Spleen (tissue), 11 donors: ENCODE data around the gene TMEM130. TPM values are rescaled to one million over a fixed set of nuclear protein-coding genes. Genes with fewer than 3 reads are reported as not detected.

Experiments used
- DNase-seq: peaks from one replicate; pipeline ENCODE4 v3.0.0-alpha.2; 2020
- H3K27ac ChIP-seq, 8 donors: fragments of 200-600 bp; sonication (generic) in 7 of 8; 1 replicate in 4 of 8; 2 replicates in 4 of 8; pipeline versions ENCODE4 v1.5.0 to v1.8.0; 2016 to 2021; ENCODE audit warnings: inconsistent platforms in 4 of 8, mild to moderate bottlenecking in 4 of 8, moderate library complexity in 1 of 8
- H3K27me3 ChIP-seq, 7 donors: fragments of 200-600 bp; sonication (generic) in 6 of 7; replicated peaks in 1 of 7; 1 replicate in 4 of 7; 2 replicates in 3 of 7; pipeline versions ENCODE4 v1.5.0 to v1.8.0; 2016 to 2021; ENCODE audit warnings: inconsistent platforms in 3 of 7, mild to moderate bottlenecking in 1 of 7
- H3K36me3 ChIP-seq, 6 donors: fragments of 200-600 bp; sonication (generic) in 5 of 6; 1 replicate in 4 of 6; 2 replicates in 2 of 6; pipeline versions ENCODE4 v1.5.0 to v1.8.0; 2016 to 2021; ENCODE audit warnings: inconsistent platforms in 2 of 6
- H3K4me1 ChIP-seq, 6 donors: fragments of 200-600 bp; sonication (generic) in 5 of 6; 1 replicate in 3 of 6; 2 replicates in 3 of 6; pipeline versions ENCODE4 v1.5.0 to v1.8.0; 2016 to 2021; ENCODE audit warnings: inconsistent platforms in 3 of 6
- H3K4me3 ChIP-seq, 8 donors: fragments of 200-600 bp; sonication (generic) in 7 of 8; 1 replicate in 4 of 8; 2 replicates in 4 of 8; pipeline versions ENCODE4 v1.5.0 to v1.8.0; 2016 to 2021; ENCODE audit warnings: inconsistent platforms in 4 of 8, mild to moderate bottlenecking in 4 of 8, moderate library complexity in 2 of 8
- H3K9me3 ChIP-seq, 8 donors: fragments of 200-600 bp; sonication (generic) in 7 of 8; 1 replicate in 4 of 8; 2 replicates in 4 of 8; pipeline versions ENCODE4 v1.5.0 to v1.8.0; 2016 to 2021; ENCODE audit warnings: inconsistent platforms in 4 of 8
- POLR2A ChIP-seq, 3 donors: fragments of 450-650 bp; IDR thresholded peaks; one replicate each; pipeline ENCODE4 v1.5.1; 2017; ENCODE audit warnings: antibody characterized with exemption in 3 of 3, mild to moderate bottlenecking in 1 of 3
- POLR2AphosphoS5 ChIP-seq, 3 donors: sonication (generic); formaldehyde crosslinking; IDR thresholded peaks; one replicate each; pipeline ENCODE4 v1.5.1; 2017; ENCODE audit warnings: antibody characterized with exemption in 3 of 3
- WGBS, 5 donors: extraction: QIAGEN DNeasy Blood & Tissue Kit in 3 of 5; methylation state at CpG; one replicate each; pipeline versions ENCODE4 v1.1.5 to v1.1.7; 2013 to 2018; 5-methylcytosine and 5-hydroxymethylcytosine counted together
- intact Hi-C: fragments of 100-400 bp; cut with DNase I; formaldehyde crosslinking; loops from one replicate; pipeline ENCODE4 v1.15.0; 2023; ENCODE audit warnings: low total_unique reads
- polyA plus RNA-seq, 3 donors: library from polyadenylated mRNA; stranded (reverse); fragments of 200-250 nt; gene quantifications; one replicate each; pipeline ENCODE4 v1.2.1, GENCODE V29; 2013
- total RNA-seq, 7 donors: library from RNA; depleted of rRNA in 3 of 7; stranded (reverse); fragments of >200 nt in 3 of 7; fragmentation: NEBNext Ultra II Directional in 4 of 7; extraction: Animal tissue kit (Norgen Biotek cat#: 25700) in 4 of 7; gene quantifications; one replicate each; pipeline versions ENCODE4 v1.1.0 to v1.2.1, GENCODE V29; 2016 to 2021
- TF ChIP-seq, protein P1 (sequence below), 11 experiments: fragments of 200-600 bp in 7 of 11; fragments of 450-650 bp in 4 of 11; sonication (generic) in 4 of 11; IDR thresholded peaks in 8 of 11; conservative IDR thresholded peaks in 3 of 11; 1 replicate in 7 of 11; 2 replicates in 4 of 11; pipeline versions ENCODE4 v1.4.0 to v1.8.0; 2016 to 2021; ENCODE audit warnings: antibody characterized with exemption in 11 of 11, inconsistent platforms in 4 of 11, mild to moderate bottlenecking in 1 of 11
- donor health status: healthy with polysubstance abuse.
- donor health status: DM: no; HTN: no; CAD: no; lungs with moderate emphysema.
- donor health status: DM: no; HTN: no; CAD: no.
- donor health status: Bipolar disorder and iron deficiency.
- donor health status: healthy.
- donor health status: DM: no; HTN: no; CAD: no.
- donor health status: DM: yes; HTN: yes; CAD: no.

Gene TMEM130
- total and polyA plus RNA-seq, 10 donors = 0.11 to 0.55 (median 0.37) TPM; not detected in 3

DNA sequence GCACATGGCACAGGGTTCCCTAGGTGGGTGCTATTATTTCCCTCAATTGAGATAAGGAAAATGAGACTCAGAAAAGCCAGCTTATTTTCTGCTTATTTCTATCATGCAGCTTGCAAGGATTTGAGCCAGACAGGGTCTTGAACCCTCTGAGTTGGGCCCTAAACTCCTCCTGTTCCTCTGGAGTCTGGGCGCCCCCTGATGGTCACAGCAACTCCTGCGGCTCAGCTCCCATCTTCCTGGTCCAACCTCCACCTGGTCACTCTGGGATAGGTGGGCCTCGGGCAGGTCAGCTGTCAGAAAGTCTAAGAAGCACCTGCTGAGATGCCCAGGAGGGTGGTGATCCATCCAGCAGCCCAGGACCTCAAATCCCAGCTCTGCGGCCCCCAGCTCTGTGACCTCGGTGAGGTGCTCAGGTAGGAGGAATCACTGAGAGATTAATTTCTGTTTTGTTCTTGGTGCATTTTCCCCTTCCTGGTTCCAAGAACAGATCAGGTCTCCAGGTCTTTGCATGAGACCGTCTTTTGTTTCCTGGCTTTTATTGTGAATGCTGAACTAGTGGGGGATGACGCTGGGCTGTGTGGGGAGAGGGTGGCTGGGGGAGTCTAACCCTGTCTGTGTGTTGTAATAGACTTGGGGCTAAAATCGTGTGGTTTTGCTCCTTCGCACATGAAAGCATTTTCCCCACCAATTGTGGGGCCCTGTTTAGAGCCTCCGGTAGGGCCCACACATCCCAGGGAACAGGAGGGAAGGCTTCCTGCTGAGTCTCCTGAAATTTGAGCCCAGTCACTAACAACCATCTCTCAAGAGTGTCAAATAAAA, 32.8 kb downstream of the TMEM130 start:
- intact Hi-C loops = no loop called here
- no peak for TF ChIP-seq POLR2AphosphoS5 (IDR thresholded peaks at IDR 0.05)
- TF ChIP-seq, protein P1, sequence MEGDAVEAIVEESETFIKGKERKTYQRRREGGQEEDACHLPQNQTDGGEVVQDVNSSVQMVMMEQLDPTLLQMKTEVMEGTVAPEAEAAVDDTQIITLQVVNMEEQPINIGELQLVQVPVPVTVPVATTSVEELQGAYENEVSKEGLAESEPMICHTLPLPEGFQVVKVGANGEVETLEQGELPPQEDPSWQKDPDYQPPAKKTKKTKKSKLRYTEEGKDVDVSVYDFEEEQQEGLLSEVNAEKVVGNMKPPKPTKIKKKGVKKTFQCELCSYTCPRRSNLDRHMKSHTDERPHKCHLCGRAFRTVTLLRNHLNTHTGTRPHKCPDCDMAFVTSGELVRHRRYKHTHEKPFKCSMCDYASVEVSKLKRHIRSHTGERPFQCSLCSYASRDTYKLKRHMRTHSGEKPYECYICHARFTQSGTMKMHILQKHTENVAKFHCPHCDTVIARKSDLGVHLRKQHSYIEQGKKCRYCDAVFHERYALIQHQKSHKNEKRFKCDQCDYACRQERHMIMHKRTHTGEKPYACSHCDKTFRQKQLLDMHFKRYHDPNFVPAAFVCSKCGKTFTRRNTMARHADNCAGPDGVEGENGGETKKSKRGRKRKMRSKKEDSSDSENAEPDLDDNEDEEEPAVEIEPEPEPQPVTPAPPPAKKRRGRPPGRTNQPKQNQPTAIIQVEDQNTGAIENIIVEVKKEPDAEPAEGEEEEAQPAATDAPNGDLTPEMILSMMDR (IDR thresholded peaks at IDR 0.05 in 8 of 11, conservative IDR thresholded peaks at IDR 0.05 in 3 of 11) = peak in 5 of 11 experiments; percentile 8 to 35 (median 30)
- 10 to 23% (median 20%) methylated on average over 8 to 10 of the region's 10 CpGs for WGBS, 5 donors

DNA sequence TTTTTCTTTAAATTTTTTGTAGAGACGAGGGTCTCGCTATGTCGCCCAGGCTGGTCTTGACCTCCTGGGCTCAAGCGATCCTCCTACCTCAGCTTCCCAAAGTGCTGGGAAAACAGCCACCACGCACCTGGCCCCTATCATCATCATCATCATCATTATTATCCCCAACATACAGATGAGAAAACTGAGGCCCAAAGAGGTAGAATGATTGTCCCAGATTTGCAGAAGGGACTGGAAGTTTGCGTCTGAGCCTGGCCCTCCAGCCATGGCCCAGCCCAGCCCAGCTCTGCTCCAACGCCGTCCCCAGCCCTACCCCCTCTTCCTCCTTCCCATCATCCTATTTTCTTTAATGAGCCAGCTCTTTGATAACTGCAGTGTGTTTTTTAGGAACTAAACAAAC, 34.9 kb downstream of the TMEM130 start:
- H3K9me3 ChIP-seq = no peaks in the 10 kb centered on the region
- WGBS, 5 donors = 60 to 78% (median 67%) methylated on average over 8 of the region's 8 CpGs
- TF ChIP-seq, protein P1 (IDR thresholded peaks at IDR 0.05 in 8 of 11, conservative IDR thresholded peaks at IDR 0.05 in 3 of 11) = no peak
- TF ChIP-seq POLR2A (IDR thresholded peaks at IDR 0.05) (no peak), POLR2AphosphoS5 (IDR thresholded peaks at IDR 0.05) (no peak)
- H3K36me3 ChIP-seq = no peaks in the 10 kb centered on the region
- DNase-seq = no peak
- no peak overlapping the region for H3K27ac ChIP-seq
- intact Hi-C loops = no loop called here
- no peak overlapping the region for H3K4me3 ChIP-seq
- peaks cover 0 to 49% (median 6%) of the 10 kb centered on the region in 7 donors for H3K27me3 ChIP-seq
- H3K4me1 ChIP-seq = no peaks in the 10 kb centered on the region

More for the DNA sequence above, 32.8 kb downstream of the TMEM130 start:
- H3K4me3 ChIP-seq = no peak overlapping the region
- DNase-seq = no peak
- no peaks in the 10 kb centered on the region for H3K9me3 ChIP-seq
- peaks cover 0 to 4% (median 0%) of the 10 kb centered on the region in 6 donors for H3K4me1 ChIP-seq
- H3K36me3 ChIP-seq = no peaks in the 10 kb centered on the region
- no peak overlapping the region for H3K27ac ChIP-seq
- peaks cover 0 to 63% (median 6%) of the 10 kb centered on the region in 7 donors for H3K27me3 ChIP-seq

GRCh38 chr7:98833022-98833421, 36.8 kb downstream of the TMEM130 start:
- WGBS, 5 donors = 89 to 97% (median 95%) methylated on average over 2 of the region's 2 CpGs
- no peak for DNase-seq
- Histone ChIP-seq H3K4me3 (no peak overlapping the region), H3K36me3 (no peaks in the 10 kb centered on the region), H3K27ac (no peak overlapping the region), H3K4me1 (no peaks in the 10 kb centered on the region), H3K9me3 (no peaks in the 10 kb centered on the region), H3K27me3 (peaks cover 0 to 30% (median 6%) of the 10 kb centered on the region in 7 donors)
- TF ChIP-seq POLR2AphosphoS5 (IDR thresholded peaks at IDR 0.05) (no peak), POLR2A (IDR thresholded peaks at IDR 0.05) (no peak)
- TF ChIP-seq, protein P1 (IDR thresholded peaks at IDR 0.05 in 8 of 11, conservative IDR thresholded peaks at IDR 0.05 in 3 of 11) = no peak
- intact Hi-C loops = no loop called here

GRCh38 chr7:98831641-98832221, 38.1 kb downstream of the TMEM130 start:
- no peaks in the 10 kb centered on the region for H3K36me3 ChIP-seq
- H3K27me3 ChIP-seq = peaks cover 0 to 22% (median under 1%) of the 10 kb centered on the region in 7 donors
- no peaks in the 10 kb centered on the region for H3K4me1 ChIP-seq
- 72 to 78% (median 76%) methylated on average over 8 of the region's 8 CpGs for WGBS, 5 donors
- no peak overlapping the region for H3K4me3 ChIP-seq
- intact Hi-C loops = no loop called here
- H3K27ac ChIP-seq = no peak overlapping the region
- no peak for DNase-seq
- TF ChIP-seq, protein P1 (IDR thresholded peaks at IDR 0.05 in 8 of 11, conservative IDR thresholded peaks at IDR 0.05 in 3 of 11) = peak in 8 of 11 experiments; percentile 10 to 61 (median 44)
- no peak for TF ChIP-seq POLR2AphosphoS5 (IDR thresholded peaks at IDR 0.05)
- no peak for TF ChIP-seq POLR2A (IDR thresholded peaks at IDR 0.05)
- H3K9me3 ChIP-seq = no peaks in the 10 kb centered on the region
